ENCODE results near the gene ATP8A2.

DNA sequence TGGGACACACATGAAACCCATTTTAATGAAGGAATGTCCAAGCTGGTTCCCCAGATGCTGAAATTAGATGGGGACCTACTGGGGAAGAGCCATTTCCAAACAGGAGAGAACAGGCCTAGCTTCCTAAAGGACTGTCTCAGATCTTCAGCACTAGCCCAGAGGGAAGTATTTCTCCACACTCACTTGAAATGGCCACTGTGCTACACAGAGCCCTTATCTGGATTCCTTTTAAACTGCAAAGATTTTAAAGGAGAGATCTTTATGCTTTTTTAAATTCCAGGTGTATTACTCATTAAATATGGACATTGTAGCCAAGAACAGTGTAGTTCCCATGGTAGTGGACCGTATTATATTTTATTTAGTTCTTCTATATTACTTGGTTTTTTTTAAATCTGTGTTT lies 424.7 kb downstream of the ATP8A2 start:
- TF ChIP-seq YY1 (IDR thresholded peaks at IDR 0.05; ENCODE audit: insufficient read depth, insufficient read length) (no peak), SUZ12 (IDR thresholded peaks at IDR 0.05; ENCODE audit: extremely low read depth, insufficient read depth, insufficient read length) (no peak)

Data from NT2/D1 (cell line).